Endothelial cell of umbilical vein (primary cell): ENCODE data around the gene PPP2R5B. TPM values are rescaled to one million over a fixed set of nuclear protein-coding genes. Genes with fewer than 3 reads are reported as not detected.

ENCODE experiments used
- BruUV-seq: library from RNA; stranded (reverse); fragments of 400-500 nt; replicated peaks from 2 replicates; lab custom pipeline; 2021; lab: Mats Ljungman, UMichigan
- CTCF ChIA-PET: fragments of 300-600, 350-600 bp; sonication (Branson Sonifier 250); formaldehyde crosslinking; loops from one replicate; lab custom pipeline; 2021; ENCODE audit warnings: antibody characterized with exemption, inconsistent platforms; lab: Charles Lee
- POLR2A ChIA-PET: fragments of 300-600, 350-600 bp; sonication (Branson Sonifier 250); formaldehyde crosslinking; loops from one replicate; lab custom pipeline; 2021; ENCODE audit warnings: antibody characterized with exemption, inconsistent platforms; lab: Charles Lee
- DNase-seq: peaks from one replicate; pipeline ENCODE4 v3.0.0-alpha.2; 2011; ENCODE audit warnings: low read depth, low spot score
- FAIRE-seq: peaks from 2 replicates; lab custom pipeline; 2011; peaks lifted over from hg19 to GRCh38; lab: Jason Lieb, UNC
- H2AFZ ChIP-seq: 2 replicates; pipeline ENCODE4 v1.6.0; 2012; ENCODE audit warnings: low read depth, low read length, control low read depth, inconsistent platforms
- H3K27ac ChIP-seq: 2 replicates; pipeline ENCODE4 v1.5.1; 2011; ENCODE audit warnings: low read depth, mild to moderate bottlenecking, control low read depth, low read length, moderate library complexity; ENCODE audit not compliant: insufficient read depth
- H3K27me3 ChIP-seq, 2 experiments: 2 replicates each; pipeline versions ENCODE4 v1.6.0 to v1.6.1; 2011; ENCODE audit warnings: low read length in 2 of 2, mixed read lengths in 1 of 2; ENCODE audit not compliant: control insufficient read depth in 2 of 2, insufficient read depth in 2 of 2
- H3K36me3 ChIP-seq, 2 experiments: 2 replicates in 1 of 2; 3 replicates in 1 of 2; pipeline ENCODE4 v1.5.1; 2011; ENCODE audit warnings: low read length in 2 of 2, mild to moderate bottlenecking in 1 of 2, moderate library complexity in 1 of 2; ENCODE audit not compliant: control insufficient read depth in 2 of 2, insufficient read depth in 2 of 2; ENCODE audit errors: extremely low read depth in 1 of 2
- H3K4me1 ChIP-seq: 3 replicates; pipeline ENCODE4 v1.5.1; 2011; ENCODE audit warnings: mild to moderate bottlenecking, low read length; ENCODE audit not compliant: control insufficient read depth, insufficient read depth; ENCODE audit errors: extremely low read depth
- H3K4me2 ChIP-seq: 2 replicates; pipeline ENCODE4 v1.6.1; 2011; ENCODE audit warnings: low read length, control low read depth, mixed read lengths; ENCODE audit not compliant: insufficient read depth
- H3K4me3 ChIP-seq, 3 experiments: fragments of 200-600 bp in 1 of 3; sonication (generic), shearing (Covaris generic) in 1 of 3; replicated peaks in 1 of 3; 2 replicates each; pipeline ENCODE4 v1.5.1; 2011 to 2016; ENCODE audit warnings: control low read depth in 3 of 3, low read length in 3 of 3, mild to moderate bottlenecking in 2 of 3, inconsistent platforms in 1 of 3, low read depth in 1 of 3, moderate library complexity in 1 of 3; ENCODE audit not compliant: insufficient read depth in 1 of 3
- H3K79me2 ChIP-seq: 2 replicates; pipeline ENCODE4 v1.6.0; 2012; ENCODE audit warnings: low read length, inconsistent platforms; ENCODE audit not compliant: control insufficient read depth, insufficient read depth
- H3K9ac ChIP-seq: replicated peaks from 2 replicates; pipeline ENCODE3; 2011; ENCODE audit warnings: low read length, control low read depth; ENCODE audit not compliant: insufficient read depth; ENCODE audit errors: extremely low read depth
- H3K9me1 ChIP-seq: replicated peaks from 3 replicates; pipeline ENCODE4 v1.6.0; 2011; ENCODE audit warnings: mild to moderate bottlenecking, low read length; ENCODE audit not compliant: control insufficient read depth, insufficient read depth; ENCODE audit errors: extremely low read depth
- H3K9me3 ChIP-seq: replicated peaks from 2 replicates; pipeline ENCODE4 v1.5.1; 2012; ENCODE audit warnings: low read length, inconsistent platforms; ENCODE audit not compliant: control insufficient read depth, insufficient read depth
- H4K20me1 ChIP-seq: replicated peaks from 2 replicates; pipeline ENCODE3; 2011; ENCODE audit warnings: mild to moderate bottlenecking, low read length; ENCODE audit not compliant: control insufficient read depth, insufficient read depth; ENCODE audit errors: extremely low read depth
- FOS ChIP-seq: IDR thresholded peaks from 2 replicates; pipeline ENCODE4 v1.6.1; 2011; ENCODE audit warnings: mild to moderate bottlenecking, low read length, moderate library complexity, borderline replicate concordance; ENCODE audit not compliant: insufficient read depth
- JUN ChIP-seq: IDR thresholded peaks from 2 replicates; pipeline ENCODE4 v1.6.1; 2011; ENCODE audit warnings: borderline replicate concordance, low read depth; ENCODE audit not compliant: insufficient read length, insufficient read depth
- MYC ChIP-seq: IDR thresholded peaks from one replicate; pipeline ENCODE4 v1.6.1; 2011; ENCODE audit warnings: mild to moderate bottlenecking, low read depth, low read length
- POLR2A ChIP-seq: IDR thresholded peaks from 2 replicates; pipeline ENCODE4 v1.6.1; 2012; ENCODE audit warnings: low read depth, mild to moderate bottlenecking, control low read depth, low read length
- POLR2AphosphoS5 ChIP-seq: IDR thresholded peaks from 2 replicates; pipeline ENCODE4 v1.6.1; 2012; ENCODE audit warnings: low read depth, mild to moderate bottlenecking, control low read depth, low read length, moderate library complexity; ENCODE audit not compliant: insufficient read depth
- dilution Hi-C: fragments of 300-500 bp; cut with MboI; formaldehyde crosslinking; loops from one replicate; pipeline ENCODE4 v1.15.0; 2019; ENCODE audit warnings: low sequenced_read_pairs; ENCODE audit not compliant: extremely low pct_ligation_motif_present
- intact Hi-C: fragments of 100-400 bp; cut with micrococcal nuclease; formaldehyde crosslinking; loops from one replicate; pipeline ENCODE4 v1.10.0; 2022
- polyA plus RNA-seq, 4 experiments: library from polyadenylated mRNA; depleted of rRNA in 3 of 4; stranded (reverse) in 3 of 4; unstranded in 1 of 4; fragments of >200 nt; gene quantifications; 2 replicates each; pipeline versions ENCODE4 v1.2.1 to v1.2.3, GENCODE V29; 2011 to 2012; ENCODE audit warnings: missing spikeins in 1 of 4
- total RNA-seq: library from RNA; stranded (reverse); gene quantifications from 2 replicates; pipeline ENCODE4 v1.2.3, GENCODE V29; 2021

PPP2R5B gene
- total and polyA plus RNA-seq, 2 donors (not counting 3 experiments of a cell fraction or from before 2014, with no cell fraction given) = 17.6 to 17.8 TPM

- H3K9ac ChIP-seq = no peak overlapping the region
- H3K27me3 ChIP-seq = no peaks in the 10 kb centered on the region
- no peak overlapping the region for H3K4me3 ChIP-seq
- H3K4me2 ChIP-seq = no peak overlapping the region
- POLR2A ChIA-PET = no interaction called here
- TF ChIP-seq JUN = peak; percentile 70
- TF ChIP-seq MYC = no peak
- peak; percentile 37 for TF ChIP-seq FOS
- no peaks in the 10 kb centered on the region for H3K36me3 ChIP-seq
- no peak overlapping the region for H2AFZ ChIP-seq
- DNase-seq (peak; percentile 31), FAIRE-seq (no peak)
- H3K27ac ChIP-seq = no peak overlapping the region
- BruUV-seq = no TSS peak
- CTCF ChIA-PET = no interaction called here
- no peaks in the 10 kb centered on the region for H3K9me1 ChIP-seq
- intact Hi-C loops (no loop called here), dilution Hi-C loops (no loop called here)
- no peaks in the 10 kb centered on the region for H3K9me3 ChIP-seq
- H4K20me1 ChIP-seq = no peaks in the 10 kb centered on the region
- H3K79me2 ChIP-seq = no peaks in the 10 kb centered on the region
- peaks cover 15% of the 10 kb centered on the region for H3K4me1 ChIP-seq
Observed at GRCh38 chr11:64969209-64969608, 44.7 kb downstream of the PPP2R5B start.

- no peak overlapping the region for H3K4me3 ChIP-seq
- peaks cover 15% of the 10 kb centered on the region for H3K4me1 ChIP-seq
- H3K9ac ChIP-seq = no peak overlapping the region
- DNase-seq = peak; percentile 48
- H3K36me3 ChIP-seq = no peaks in the 10 kb centered on the region
- H2AFZ ChIP-seq = no peak overlapping the region
- ChIA-PET CTCF (no interaction called here), POLR2A (no interaction called here)
- no peaks in the 10 kb centered on the region for H3K9me3 ChIP-seq
- intact Hi-C loops = loop anchor here (5.0 kb wide), 1 partner anchor 53 kb away; the partner anchor contains the start of gene ATG2A
- H3K9me1 ChIP-seq = no peaks in the 10 kb centered on the region
- no peak overlapping the region for H3K27ac ChIP-seq
- no TSS peak for BruUV-seq
- TF ChIP-seq POLR2AphosphoS5 = no peak
- TF ChIP-seq POLR2A = no peak
- peak; percentile 20 for TF ChIP-seq JUN
- dilution Hi-C loops = no loop called here
- FAIRE-seq = no peak
- no peaks in the 10 kb centered on the region for H4K20me1 ChIP-seq
- no peaks in the 10 kb centered on the region for H3K79me2 ChIP-seq
- H3K27me3 ChIP-seq = no peaks in the 10 kb centered on the region
- no peak overlapping the region for H3K4me2 ChIP-seq
Observed at GRCh38 chr11:64970731-64971151, 46.3 kb downstream of the PPP2R5B start.
